GM12872 (cell line): ENCODE data around the gene CRTAC1.

Source experiments
- TF ChIP-seq, protein P1 (sequence below): IDR thresholded peaks from 3 replicates; pipeline ENCODE4 v1.5.1; 2011; ENCODE audit warnings: low read depth, mild to moderate bottlenecking, low read length, moderate library complexity; ENCODE audit not compliant: insufficient read depth

Gene CRTAC1

GRCh38 chr10:97831259-97831658 lies 199.2 kb downstream of the CRTAC1 start:
- TF ChIP-seq, protein P1, sequence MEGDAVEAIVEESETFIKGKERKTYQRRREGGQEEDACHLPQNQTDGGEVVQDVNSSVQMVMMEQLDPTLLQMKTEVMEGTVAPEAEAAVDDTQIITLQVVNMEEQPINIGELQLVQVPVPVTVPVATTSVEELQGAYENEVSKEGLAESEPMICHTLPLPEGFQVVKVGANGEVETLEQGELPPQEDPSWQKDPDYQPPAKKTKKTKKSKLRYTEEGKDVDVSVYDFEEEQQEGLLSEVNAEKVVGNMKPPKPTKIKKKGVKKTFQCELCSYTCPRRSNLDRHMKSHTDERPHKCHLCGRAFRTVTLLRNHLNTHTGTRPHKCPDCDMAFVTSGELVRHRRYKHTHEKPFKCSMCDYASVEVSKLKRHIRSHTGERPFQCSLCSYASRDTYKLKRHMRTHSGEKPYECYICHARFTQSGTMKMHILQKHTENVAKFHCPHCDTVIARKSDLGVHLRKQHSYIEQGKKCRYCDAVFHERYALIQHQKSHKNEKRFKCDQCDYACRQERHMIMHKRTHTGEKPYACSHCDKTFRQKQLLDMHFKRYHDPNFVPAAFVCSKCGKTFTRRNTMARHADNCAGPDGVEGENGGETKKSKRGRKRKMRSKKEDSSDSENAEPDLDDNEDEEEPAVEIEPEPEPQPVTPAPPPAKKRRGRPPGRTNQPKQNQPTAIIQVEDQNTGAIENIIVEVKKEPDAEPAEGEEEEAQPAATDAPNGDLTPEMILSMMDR: no peak

DNA sequence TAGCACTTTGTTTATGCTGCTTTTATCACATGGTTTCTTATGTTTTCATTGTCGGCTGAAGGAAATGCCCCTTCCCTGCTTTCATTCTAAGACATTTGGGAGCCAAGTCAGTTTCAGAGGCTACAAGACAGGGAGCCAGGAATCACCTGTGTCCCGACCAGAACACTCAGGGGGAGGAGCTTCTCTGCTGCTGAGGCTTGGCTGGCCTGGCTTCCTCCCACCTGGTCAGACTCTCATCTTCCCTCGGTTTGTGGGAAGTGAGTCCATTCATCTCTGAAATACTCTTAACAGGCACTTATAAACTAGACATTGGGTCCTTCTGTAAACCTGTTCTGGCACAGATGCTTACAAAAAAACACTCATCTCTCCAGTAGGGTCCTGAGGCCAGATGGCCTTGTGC lies 200.4 kb downstream of the CRTAC1 start:
- TF ChIP-seq, protein P1: no peak

DNA sequence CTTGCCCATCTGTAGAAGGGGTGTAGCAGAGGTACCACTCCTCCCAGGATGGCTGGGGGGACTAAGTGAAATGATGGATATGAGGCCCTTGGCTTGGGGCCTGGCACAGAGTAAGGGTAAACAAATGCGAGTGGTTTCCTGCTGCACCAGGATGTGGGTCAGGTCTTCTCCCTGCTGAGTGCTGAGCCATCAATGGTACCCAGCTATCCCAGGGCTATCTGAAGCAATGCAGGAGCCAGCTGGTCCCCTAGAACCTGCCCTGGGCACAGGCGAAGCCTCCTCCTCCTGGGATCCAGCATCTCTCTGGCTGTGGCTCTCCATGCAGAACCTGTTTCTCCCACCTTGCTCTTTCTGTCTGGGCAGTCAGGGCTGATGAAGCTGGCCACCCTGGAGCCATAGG lies 201.7 kb downstream of the CRTAC1 start:
- TF ChIP-seq, protein P1: no peak

- TF ChIP-seq, protein P1: no peak
These were observed 202.6 kb downstream of the CRTAC1 start for GRCh38 chr10:97827702-97828291.

DNA sequence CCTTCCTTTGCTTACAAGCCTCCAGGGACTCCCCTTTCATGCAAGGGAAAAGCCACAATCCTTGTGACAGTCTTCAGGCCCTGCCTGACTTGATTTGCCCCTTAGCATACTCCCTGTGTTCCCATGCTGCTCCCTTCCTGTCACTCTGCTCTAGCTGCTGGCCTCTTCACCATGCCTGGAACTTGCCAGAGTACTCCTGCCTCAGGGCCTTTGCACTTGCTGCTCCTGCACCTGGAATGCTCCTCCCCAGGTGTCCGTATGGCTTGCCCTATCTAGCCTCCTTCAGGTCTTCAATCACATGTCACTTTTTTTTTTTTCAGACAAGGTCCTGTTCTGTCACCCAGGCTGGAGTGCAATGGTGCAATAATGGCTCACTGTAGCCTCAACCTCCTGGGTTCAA lies 203.5 kb downstream of the CRTAC1 start:
- TF ChIP-seq, protein P1: no peak

GRCh38 chr10:97825020-97825760 lies 205.2 kb downstream of the CRTAC1 start:
- TF ChIP-seq, protein P1: no peak

- TF ChIP-seq, protein P1: no peak
These were observed 206.7 kb downstream of the CRTAC1 start for GRCh38 chr10:97823734-97824133.
